GM12801 (cell line): ENCODE data around the gene LCE3A.

Experiments used
- CTCF ChIP-seq: IDR thresholded peaks from one replicate; pipeline ENCODE4 v1.5.1; 2011; ENCODE audit warnings: control low read depth; ENCODE audit not compliant: insufficient read length; ENCODE audit errors: extremely low read depth

The LCE3A gene

DNA sequence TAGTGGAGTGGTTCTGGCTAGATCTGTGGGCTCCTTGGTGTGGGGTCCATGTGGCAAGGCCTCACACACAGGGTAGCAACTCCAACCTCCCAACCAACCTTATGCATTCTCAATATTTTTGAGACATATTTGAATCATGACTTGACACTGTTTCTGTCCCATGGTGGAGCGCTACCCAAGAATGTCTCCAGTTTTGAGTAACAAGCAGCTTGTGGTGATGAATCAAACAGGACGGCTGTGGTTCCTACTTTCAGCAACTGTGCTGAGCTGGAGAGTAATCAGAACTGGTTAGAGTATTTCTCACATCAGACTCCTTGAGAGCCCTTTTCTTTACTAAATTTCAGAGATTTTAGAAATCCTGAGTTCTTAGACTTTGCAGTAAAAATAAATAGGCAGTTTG, 45.7 kb downstream of the LCE3A start:
- no peak for TF ChIP-seq CTCF
